Endometrial microvascular endothelial cells (primary cell): ENCODE results near the gene ARHGAP44. TPM values are rescaled to one million over a fixed set of nuclear protein-coding genes. Genes with fewer than 3 reads are reported as not detected.
"Not testable (repeated sequence)": the region's sequence is repeated elsewhere in the genome, so short reads cannot be mapped to it uniquely, and the experiment has no call there.

Source experiments
- in situ Hi-C: cut with HindIII; loops from 2 replicates; pipeline ENCODE4 v1.10.0; 2017; ENCODE audit warnings: low sequenced_read_pairs, low pct_unique_long_range_greater_than_20kb; ENCODE audit errors: inconsistent ontology term
- total RNA-seq: library from RNA; depleted of rRNA; stranded (reverse); fragments of >200 nt; gene quantifications from one replicate; pipeline ENCODE4 v1.2.3, GENCODE V29; 2015; ENCODE audit errors: inconsistent ontology term

The ARHGAP44 gene
- total RNA-seq, 1 donor from 2014 or later: 1.0 TPM

DNA sequence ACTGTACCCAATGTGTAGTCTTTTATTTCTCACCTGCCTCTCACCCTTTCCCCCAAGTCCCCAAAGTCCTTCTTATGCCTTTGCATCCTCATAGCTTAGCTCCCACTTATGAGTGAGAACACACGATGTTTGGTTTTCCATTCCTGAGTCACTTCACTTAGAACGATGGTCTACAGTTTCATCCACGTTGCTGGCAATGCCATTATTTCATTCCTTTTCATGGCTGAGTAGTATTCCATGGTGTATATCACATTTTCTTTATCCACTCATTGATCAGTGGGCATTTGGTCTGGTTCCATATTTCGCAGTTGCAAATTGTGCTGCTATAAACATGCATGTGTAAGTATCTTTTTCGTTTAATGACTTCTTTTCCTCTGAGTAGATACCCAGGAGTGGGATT, 89.8 kb downstream of the ARHGAP44 start:
- in situ Hi-C loops: not testable (repeated sequence)

DNA sequence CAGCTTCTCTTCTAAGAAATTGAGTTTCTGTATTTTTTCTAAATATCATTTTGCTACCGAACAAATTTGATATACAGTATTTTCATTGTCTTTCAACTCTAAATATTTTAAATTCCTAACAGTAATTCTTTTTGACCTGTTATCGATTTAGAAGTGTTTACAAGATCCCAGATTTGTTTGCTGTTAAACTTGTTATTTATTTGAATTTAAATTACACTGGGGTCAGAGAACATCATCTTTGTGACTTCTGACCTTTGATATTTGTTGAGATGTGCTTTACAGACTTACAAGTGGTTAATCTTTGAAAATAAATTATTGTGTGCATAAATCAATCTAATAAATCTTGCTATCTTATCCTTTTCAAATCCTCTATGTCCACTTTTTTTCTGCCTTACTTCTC, 94.2 kb downstream of the ARHGAP44 start:
- in situ Hi-C loops: no loop called here

DNA sequence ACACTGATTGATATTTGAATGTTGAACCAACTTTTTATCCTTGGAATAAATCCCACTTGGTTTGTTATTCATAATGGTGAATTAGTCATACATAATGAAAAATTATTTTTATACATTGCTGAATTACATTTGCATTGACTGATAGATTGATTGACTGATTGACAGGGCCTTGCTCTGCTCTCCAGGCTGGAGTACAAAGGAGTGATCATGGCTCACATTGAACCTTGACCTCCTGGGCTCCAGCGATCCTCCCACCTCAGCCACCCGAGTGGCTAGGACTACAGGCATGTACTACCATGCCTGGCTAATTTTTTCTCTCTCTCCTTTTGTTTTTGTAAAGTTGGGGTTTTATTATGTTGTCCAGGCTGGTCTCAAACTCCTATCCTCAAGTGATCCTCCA, 97.8 kb downstream of the ARHGAP44 start:
- in situ Hi-C loops: no loop called here

DNA sequence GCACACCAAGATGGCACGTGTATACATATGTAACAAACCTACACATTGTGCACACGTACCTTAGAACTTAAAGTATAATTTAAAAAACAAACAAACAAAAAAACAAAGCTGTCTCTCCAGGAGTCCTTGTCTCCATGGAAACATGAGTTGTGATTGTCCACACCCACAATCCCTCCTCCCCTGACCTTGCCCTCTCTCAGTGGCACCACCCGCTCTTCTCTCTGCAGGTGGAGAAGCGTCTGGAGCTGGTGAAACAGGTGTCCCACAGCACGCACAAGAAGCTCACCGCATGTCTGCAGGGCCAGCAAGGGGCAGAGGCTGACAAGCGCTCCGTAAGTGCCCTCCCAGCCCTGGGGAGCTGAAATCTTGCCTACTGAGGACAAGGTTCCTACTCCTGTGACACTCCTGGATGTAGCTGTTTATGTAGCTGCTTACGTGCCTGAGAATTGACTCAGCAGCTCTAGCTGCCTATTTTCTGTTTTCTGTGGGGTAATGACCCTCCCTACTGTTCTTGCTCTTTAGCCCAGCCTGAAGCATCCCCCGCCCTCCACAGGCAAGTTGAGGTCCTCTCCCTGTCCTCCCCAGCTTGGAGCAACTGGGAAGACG, 107.0 kb downstream of the ARHGAP44 start:
- in situ Hi-C loops: no loop called here

DNA sequence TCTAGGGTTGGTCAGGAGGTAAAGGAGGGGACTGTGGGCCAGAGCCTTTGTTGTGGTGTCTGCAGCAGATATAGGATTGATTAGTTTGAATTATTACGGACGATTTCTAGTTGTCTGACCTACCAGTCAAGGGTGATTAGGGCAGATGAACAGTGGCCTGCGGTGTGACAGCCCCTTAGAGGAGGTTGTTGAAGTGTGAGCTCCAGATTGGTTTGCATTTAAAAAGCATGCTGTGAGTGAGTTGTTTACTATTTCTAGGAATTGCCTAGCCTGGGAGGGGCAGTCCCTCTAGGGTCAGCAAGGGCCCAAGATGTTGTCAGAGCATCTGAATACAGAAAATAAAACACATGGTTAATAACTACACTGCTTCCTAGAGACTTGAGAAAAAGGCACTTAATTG, 108.8 kb downstream of the ARHGAP44 start:
- in situ Hi-C loops: no loop called here

DNA sequence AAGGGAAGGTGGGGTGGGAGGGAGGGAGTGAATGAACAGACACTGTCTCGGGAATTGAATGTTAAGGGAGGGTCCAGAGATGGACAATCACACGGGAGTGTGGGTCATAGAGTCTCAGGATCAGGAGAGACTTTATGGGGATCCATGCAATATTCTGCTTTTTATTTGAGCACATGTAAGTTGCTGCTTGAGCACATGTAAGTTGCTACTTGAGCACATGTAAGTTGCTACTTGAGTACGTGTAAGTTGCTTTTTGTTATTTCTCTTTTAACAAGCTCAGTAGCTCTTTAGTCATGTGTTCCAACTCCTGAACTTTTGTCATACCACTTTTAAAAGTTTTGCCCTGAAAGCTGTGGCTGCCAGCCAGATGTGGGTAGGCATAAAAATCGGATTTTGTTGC, 110.3 kb downstream of the ARHGAP44 start:
- in situ Hi-C loops: no loop called here

DNA sequence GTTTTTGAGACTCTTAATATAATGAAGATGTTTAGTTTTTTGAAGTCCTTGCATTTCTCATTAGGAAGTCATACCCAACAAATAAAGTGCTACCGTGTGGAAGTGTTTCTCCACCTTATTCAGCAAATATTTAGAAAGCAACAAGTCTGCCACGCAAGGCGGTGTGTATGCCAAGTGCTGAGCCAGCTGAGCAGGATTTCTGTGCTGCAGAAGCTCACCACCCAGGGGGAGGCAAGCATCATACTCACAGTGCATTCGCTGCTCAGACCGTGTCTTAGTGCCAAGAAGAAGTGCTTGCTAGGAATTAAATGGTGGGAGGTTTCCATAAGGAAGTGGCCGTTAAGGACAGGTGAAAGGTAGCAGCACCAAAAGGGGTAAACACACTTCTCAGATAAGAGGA, 111.2 kb downstream of the ARHGAP44 start:
- in situ Hi-C loops: no loop called here

DNA sequence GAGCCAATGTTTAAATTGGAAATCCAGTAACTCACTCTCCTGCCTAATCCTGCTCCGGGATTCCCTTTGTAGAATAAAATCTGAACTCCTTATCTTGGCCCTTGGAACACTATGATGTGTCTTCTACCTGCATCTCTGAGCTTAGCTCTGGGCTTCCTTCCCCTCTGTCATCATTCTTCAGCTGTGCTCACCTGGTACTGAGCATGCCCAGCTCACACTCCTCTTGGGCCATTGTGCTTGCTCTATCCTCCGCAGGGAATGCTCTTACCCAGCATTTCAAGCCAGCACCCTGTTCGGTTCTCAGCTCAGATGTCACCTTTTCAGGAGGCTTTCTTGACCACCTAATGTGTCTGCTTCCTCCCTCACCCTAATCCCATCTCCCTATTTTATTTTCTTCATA, 112.7 kb downstream of the ARHGAP44 start:
- in situ Hi-C loops: no loop called here

DNA sequence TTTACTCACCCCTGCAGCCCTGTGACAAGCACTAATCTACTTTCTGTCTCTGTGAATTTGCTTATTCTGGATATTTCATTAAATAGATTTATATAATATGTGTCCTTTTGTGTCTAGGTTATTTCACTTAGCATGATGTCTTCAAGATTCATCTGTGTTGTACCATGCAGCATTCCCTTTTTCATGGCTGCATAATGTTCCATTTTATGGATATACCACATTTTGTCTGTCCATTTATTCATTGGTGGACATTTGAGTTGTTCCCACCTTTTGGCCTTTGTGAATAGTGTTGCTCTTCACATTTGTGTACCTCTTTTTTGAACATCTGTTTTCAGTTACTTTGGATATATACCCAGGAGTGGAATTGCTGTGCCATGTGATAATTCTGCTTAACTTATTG, 118.2 kb downstream of the ARHGAP44 start:
- in situ Hi-C loops: no loop called here

DNA sequence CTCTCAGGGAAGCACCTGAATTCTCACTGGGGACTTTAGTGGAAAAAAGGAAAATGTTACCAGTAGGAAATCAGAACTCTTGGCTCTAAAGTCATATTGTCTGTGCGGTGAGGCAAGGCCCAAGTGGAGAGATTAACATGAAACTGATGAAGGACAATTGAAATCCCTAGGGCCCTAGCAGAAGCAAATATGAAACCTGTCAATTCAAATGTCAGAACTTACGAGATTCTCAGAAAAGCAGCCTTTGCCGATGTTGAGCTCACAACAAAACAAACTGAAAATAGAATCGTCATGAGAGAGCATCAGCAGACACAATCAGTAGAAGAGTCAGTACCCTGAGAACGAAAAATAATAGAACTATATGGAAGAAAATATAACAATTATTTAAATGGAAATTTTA, 119.7 kb downstream of the ARHGAP44 start:
- in situ Hi-C loops: no loop called here

DNA sequence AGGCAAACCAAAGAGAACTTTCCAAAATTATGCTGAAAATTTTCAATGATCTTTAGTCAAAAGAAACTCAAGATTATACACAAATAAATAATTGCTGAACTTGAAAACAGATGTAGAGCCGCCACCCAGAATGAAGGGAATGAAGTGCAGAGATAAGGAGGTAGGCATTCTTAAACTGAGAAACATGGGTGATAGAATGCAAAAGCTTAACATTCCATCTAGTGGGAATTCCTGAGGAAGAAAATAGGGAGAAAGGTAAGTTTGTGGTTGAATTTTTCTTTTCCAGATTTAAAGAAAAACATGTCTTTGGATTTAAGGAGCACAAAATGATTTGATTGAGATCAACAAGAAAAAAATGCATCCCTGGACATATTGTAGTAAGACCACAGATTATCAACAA, 120.2 kb downstream of the ARHGAP44 start:
- in situ Hi-C loops: no loop called here

DNA sequence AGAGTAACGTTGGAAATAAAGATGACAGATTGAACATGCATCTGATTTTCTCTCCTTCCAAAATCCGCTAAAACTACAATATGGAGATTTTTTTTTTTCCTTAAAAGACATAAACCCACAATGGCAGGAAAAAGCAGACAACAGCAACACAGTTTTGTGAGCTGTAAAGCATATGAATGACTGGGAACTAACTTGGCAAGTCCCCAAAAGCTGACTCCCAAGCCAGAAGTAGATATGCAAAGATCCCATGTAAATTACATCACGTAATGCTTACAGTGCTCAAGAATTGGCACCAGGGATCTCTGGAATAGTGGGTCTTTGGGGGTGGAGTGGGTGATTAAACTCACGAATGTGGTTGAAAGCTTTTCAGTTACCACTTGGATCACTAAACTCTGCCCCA, 121.9 kb downstream of the ARHGAP44 start:
- in situ Hi-C loops: no loop called here

DNA sequence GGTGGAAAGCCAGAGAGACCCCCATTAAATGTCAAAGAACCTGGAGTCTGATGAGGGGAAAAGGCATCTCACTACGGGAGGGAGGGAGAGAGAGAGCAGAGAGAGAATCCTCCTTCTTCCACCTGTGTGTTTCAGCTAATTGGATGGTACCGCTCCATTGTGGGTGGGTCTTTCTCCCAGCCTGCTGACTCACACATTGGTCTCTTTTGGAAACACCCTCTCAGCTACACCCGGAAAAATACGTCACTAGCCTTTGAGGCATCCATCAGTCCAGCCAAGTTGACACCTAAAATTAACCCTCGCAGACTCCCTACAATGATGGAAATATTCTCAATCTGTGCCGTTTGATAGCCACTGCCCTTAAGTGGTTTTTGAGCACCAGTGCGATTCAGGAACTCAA, 128.1 kb downstream of the ARHGAP44 start:
- in situ Hi-C loops: no loop called here

DNA sequence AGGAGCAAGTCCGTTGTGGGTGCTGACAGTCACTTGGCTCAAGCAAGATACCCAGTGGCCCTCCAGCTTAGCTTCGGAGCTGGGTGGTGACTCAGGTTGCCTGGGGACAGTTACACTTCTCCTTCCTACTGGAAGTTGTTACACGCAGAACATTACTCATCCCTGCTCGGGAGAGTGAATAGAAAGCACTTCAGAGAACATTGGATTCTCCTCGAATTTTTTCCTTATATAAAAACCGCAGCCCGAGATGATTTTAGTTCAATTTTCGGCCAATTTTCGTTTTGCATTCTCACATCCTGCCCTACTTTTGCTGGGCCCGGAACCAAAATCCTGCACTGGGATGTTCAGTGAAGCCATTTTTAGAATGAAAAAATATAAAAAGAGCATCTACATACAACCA, 128.8 kb downstream of the ARHGAP44 start:
- in situ Hi-C loops: no loop called here

DNA sequence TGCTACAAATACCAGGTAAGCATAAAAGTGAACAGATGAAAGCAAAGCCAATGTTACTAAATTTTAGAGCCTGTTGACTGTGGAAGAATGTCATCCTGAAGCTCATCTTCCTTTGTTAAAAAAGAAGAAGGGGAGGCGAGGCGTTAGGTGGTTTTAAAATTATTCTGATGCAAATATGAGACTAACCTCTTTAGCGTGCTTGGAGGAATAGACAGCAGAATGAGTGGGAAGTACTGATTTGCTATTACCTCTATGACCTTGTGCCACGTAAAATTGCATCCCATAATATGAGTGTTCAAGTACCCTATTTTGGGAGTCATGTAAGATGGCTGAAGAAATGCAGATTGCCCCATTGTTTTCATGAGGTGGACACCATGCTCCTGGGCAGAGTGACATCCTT, 132.8 kb downstream of the ARHGAP44 start:
- in situ Hi-C loops: no loop called here

DNA sequence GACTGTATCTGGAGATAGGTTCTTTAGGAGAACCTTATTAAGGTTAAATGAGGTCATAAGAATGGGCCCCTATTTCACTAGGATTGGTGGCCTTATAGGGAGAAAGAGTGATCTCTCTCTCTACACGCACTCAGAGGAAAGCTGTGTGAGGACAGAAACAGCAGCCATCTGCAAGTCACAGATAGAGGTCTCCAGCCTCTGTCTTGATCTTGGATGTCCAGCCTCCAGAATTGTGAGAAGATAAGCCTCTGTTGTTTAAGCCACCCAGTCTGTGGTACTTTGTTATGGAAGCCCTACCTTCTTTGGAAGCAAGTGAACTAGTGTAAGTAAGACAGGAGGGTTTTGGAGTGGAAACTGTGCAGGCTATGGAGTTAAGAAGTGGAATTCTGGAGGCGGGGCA, 135.3 kb downstream of the ARHGAP44 start:
- in situ Hi-C loops: no loop called here

DNA sequence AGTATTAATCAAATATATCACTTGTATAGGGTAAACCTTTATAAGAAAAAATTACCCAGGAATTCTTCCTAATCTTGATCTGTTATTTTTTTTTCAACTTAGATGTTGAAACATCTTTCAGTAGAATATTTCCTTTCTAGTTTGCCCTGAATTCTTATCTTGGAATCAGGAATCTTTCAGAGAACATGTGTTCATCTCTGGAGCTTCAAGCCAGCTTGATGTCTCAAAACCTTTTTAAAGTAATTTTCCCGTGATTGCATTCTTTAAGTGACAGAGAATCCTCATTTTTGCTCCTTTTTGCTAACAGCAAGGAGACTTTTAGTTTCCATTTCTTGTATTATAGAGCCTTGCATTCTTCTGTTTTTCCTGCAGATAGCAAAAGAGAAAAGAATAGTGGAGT, 137.7 kb downstream of the ARHGAP44 start:
- in situ Hi-C loops: no loop called here

DNA sequence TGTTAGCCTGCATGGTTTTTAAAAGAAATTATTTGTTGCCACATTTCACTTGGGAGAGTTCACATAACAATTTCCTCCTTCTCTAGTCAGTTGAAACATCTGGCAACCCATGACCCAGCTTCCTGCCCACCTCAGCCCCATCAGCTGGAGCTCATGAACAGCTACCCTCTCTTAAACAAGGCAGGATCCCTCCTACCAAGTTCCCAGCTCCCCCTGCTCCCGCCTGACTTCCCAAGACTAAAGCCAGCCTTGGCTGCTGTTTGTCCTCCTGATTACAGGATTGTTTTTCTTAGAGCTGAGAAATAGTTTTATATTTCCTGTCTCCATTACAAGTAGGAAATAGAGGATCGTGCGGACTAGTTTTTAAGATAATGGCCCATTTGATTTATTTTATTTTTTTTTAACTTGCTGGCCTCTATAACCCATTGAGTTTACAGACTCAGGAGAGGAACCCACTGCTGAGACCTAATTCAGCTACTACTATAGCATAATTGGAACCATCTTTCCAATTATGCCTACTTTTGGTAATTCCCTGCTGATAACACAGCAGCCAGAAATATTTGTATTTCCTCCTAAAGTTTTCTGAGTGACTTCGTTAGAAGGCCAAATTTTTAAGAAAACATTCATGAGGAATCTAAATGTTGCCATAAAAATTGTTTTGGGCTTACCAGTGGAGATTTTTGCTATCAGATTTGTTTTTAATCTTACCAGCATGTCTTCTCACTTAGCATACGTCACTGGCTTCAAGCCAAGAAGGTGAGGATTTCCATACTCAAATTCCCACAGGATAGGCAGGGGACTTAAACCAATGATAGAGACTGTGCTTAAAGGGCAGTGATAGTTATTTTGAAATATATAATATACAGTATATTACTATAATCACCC, 138.5 kb downstream of the ARHGAP44 start:
- in situ Hi-C loops: no loop called here

DNA sequence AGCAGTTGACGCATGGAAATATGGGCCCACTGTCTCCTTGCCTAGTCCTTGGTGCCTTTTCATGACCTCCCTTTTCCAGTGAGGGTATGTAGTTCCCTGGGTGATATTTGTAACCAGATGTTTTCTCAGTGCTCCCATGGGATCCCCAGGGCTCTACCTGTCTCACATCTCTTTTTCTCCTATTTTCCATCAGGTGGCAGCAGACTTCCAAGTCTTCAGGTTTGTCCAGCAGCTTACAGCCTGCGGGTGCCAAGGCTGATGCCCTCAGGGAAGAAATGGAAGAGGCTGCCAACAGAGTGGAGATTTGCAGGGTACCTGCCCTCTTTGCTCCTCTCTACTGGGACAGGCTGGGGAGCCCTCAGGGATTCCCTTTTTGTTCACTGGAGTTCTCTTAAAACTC, 139.4 kb downstream of the ARHGAP44 start:
- in situ Hi-C loops: no loop called here

DNA sequence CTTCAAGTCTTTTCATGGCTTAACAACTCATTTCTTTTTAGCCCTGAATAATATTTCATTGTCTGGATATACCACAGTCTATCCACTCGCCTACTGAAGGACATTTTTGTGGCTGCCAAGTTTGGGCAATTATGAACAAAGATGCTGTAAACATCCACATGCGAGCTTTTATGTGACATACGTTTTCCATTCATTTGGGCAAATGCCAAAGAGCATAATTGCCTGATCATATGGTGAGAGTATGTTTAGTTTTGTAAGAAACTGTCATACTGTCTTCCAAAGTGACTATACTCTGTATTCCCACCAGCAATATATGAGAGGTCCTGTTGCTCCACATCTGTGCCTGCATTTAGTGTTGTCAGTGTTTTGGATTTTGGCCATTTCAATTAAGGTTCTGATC, 147.2 kb downstream of the ARHGAP44 start:
- in situ Hi-C loops: no loop called here

DNA sequence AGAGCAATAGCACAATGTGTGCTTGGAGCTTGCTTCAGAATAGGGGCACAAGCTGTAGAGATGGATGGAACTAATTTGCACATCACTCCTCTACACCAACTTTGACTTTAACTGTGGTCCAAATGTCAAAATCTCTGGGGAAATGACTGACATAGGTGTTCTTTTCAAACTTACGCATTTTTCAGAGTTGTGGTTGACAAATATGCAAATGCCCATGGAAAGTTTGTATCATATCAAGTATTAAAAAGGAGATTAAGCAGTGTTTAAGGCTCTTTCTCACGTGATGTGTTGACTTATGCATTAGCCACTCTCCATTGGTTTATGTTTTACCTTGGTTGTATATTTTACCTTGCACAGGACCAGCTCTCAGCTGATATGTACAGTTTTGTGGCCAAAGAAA, 151.4 kb downstream of the ARHGAP44 start:
- in situ Hi-C loops: no loop called here
